Panc1 (cell line): ENCODE measurements around the gene TBC1D22A. TPM values are rescaled to one million over a fixed set of nuclear protein-coding genes. Genes with fewer than 3 reads are reported as not detected.

Experiments
- ATAC-seq: fragments of 200-7000 bp; cut with Tn5 transposase; 2 replicates; pipeline ENCODE4 v1.9.1; 2020; ENCODE audit warnings: mild to moderate bottlenecking, moderate library complexity
- BruUV-seq: library from RNA; stranded (reverse); fragments of 400-500 nt; replicated peaks from 2 replicates; lab custom pipeline; 2021; lab: Mats Ljungman, UMichigan
- CTCF ChIA-PET: fragments of 300-600 bp; sonication (Branson Sonifier 250); formaldehyde crosslinking; loops from one replicate; lab custom pipeline; 2022; ENCODE audit warnings: antibody characterized with exemption; lab: Charles Lee
- POLR2A ChIA-PET: fragments of 300-600 bp; sonication (Branson Sonifier 250); formaldehyde crosslinking; loops from one replicate; lab custom pipeline; 2022; ENCODE audit warnings: antibody characterized with exemption; lab: Charles Lee
- DNase-seq: peaks from one replicate; pipeline ENCODE4 v3.0.0-alpha.2; 2010; ENCODE audit warnings: low read depth, low spot score
- H3K27ac ChIP-seq: 2 replicates; pipeline ENCODE4 v1.5.1; 2011; ENCODE audit warnings: mild to moderate bottlenecking, low read length, inconsistent platforms
- H3K27me3 ChIP-seq: fragments of 200-500 bp; sonication (Bioruptor generic); 2 replicates; pipeline ENCODE4 v1.6.0; 2014; ENCODE audit warnings: low read length, inconsistent platforms; ENCODE audit not compliant: control insufficient read depth, insufficient read depth
- H3K36me3 ChIP-seq: fragments of 200-500 bp; sonication (Bioruptor generic); 2 replicates; pipeline ENCODE4 v1.5.1; 2014; ENCODE audit warnings: inconsistent platforms, mild to moderate bottlenecking, low read length, moderate library complexity; ENCODE audit not compliant: control insufficient read depth, insufficient read depth
- H3K4me1 ChIP-seq: 2 replicates; pipeline ENCODE4 v1.5.1; 2011; ENCODE audit warnings: inconsistent platforms, mild to moderate bottlenecking, low read length, moderate library complexity; ENCODE audit not compliant: control insufficient read depth, insufficient read depth
- H3K4me3 ChIP-seq, 2 experiments: 2 replicates each; pipeline ENCODE4 v1.5.1; 2011 to 2012; ENCODE audit warnings: low read depth in 2 of 2, low read length in 2 of 2, mild to moderate bottlenecking in 2 of 2, inconsistent platforms in 1 of 2, moderate library complexity in 1 of 2
- H3K9me3 ChIP-seq: fragments of 200-500 bp; sonication (Bioruptor generic); 2 replicates; pipeline ENCODE4 v1.5.1; 2014; ENCODE audit warnings: low read depth, mild to moderate bottlenecking, inconsistent platforms, low read length, moderate library complexity; ENCODE audit not compliant: control insufficient read depth, insufficient read depth
- POLR2AphosphoS5 ChIP-seq: IDR thresholded peaks from 2 replicates; pipeline ENCODE4 v1.6.1; 2012; ENCODE audit warnings: mild to moderate bottlenecking, low read depth, low read length, moderate library complexity
- SIN3A ChIP-seq: IDR thresholded peaks from 2 replicates; pipeline ENCODE4 v1.6.1; 2012; ENCODE audit warnings: low read depth, mild to moderate bottlenecking, low read length, moderate library complexity, borderline replicate concordance; ENCODE audit not compliant: insufficient read depth
- TCF7L2 ChIP-seq: IDR thresholded peaks from 2 replicates; pipeline ENCODE4 v1.6.1; 2011; ENCODE audit warnings: mild to moderate bottlenecking, low read depth, low read length, inconsistent platforms
- in situ Hi-C: cut with HindIII; loops from 2 replicates; pipeline ENCODE4 v1.10.0; 2016; ENCODE audit warnings: low sequenced_read_pairs, low pct_unique_long_range_greater_than_20kb
- intact Hi-C: fragments of 100-400 bp; cut with micrococcal nuclease; formaldehyde crosslinking; loops from one replicate; pipeline ENCODE4 v1.10.0; 2022; ENCODE audit not compliant: unreplicated experiment
- total RNA-seq: library from RNA; stranded (reverse); gene quantifications from one replicate; pipeline ENCODE4 v1.2.1, GENCODE V29; 2021; ENCODE audit not compliant: unreplicated experiment
- TF ChIP-seq, protein P1 (sequence below), 2 experiments: IDR thresholded peaks; 2 replicates each; pipeline ENCODE4 v1.6.1; 2011 to 2012; ENCODE audit warnings: low read depth in 2 of 2, control low read depth in 1 of 2, low read length in 1 of 2, mild to moderate bottlenecking in 1 of 2, moderate library complexity in 1 of 2; ENCODE audit not compliant: insufficient read depth in 1 of 2
- TF ChIP-seq, protein P2 (sequence below): fragments of 450-650 bp; IDR thresholded peaks from 2 replicates; pipeline ENCODE4 v1.5.1; 2017; ENCODE audit warnings: mild to moderate bottlenecking

Gene TBC1D22A
- total RNA-seq, 1 experiment from 2014 or later, result 28.7 TPM

DNA sequence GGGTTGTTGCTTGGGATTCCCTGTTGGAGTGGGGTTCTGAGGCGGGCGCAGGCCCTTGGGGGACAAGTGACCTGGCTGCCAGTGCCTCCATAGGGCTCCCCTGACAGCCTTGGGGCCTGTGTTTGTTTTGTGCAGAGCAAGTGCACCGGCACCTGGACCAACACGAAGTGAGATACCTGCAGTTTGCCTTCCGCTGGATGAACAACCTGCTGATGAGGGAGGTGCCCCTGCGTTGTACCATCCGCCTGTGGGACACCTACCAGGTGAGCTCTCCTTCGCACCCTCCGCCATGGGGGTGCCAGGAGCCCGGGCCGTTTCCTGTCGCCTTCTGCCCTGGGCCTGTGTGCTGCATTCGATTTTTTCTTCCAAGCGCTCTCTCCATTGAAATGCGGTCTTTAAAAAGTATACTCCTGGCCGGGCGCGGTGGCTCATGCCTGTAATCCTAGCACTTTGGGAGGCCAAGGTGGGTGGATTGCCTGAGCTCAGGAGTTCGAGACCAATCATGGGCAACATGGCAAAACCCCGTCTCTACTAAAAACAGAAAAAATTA is 274.6 kb downstream of the TBC1D22A start:
- Histone ChIP-seq H3K4me3 (no peak overlapping the region), H3K27me3 (no peaks in the 10 kb centered on the region), H3K36me3 (no peaks in the 10 kb centered on the region), H3K9me3 (no peaks in the 10 kb centered on the region), H3K4me1 (no peaks in the 10 kb centered on the region), H3K27ac (no peak overlapping the region)
- CTCF ChIA-PET, result interaction anchor here (0.5 kb wide), 1 partner anchor 234 kb away, joined by 12 read pairs; no protein-coding TSS in a partner anchor
- in situ Hi-C loops (no loop called here), intact Hi-C loops (no loop called here)
- TF ChIP-seq SIN3A (no peak), POLR2AphosphoS5 (no peak), TCF7L2 (no peak)
- TF ChIP-seq, protein P1, sequence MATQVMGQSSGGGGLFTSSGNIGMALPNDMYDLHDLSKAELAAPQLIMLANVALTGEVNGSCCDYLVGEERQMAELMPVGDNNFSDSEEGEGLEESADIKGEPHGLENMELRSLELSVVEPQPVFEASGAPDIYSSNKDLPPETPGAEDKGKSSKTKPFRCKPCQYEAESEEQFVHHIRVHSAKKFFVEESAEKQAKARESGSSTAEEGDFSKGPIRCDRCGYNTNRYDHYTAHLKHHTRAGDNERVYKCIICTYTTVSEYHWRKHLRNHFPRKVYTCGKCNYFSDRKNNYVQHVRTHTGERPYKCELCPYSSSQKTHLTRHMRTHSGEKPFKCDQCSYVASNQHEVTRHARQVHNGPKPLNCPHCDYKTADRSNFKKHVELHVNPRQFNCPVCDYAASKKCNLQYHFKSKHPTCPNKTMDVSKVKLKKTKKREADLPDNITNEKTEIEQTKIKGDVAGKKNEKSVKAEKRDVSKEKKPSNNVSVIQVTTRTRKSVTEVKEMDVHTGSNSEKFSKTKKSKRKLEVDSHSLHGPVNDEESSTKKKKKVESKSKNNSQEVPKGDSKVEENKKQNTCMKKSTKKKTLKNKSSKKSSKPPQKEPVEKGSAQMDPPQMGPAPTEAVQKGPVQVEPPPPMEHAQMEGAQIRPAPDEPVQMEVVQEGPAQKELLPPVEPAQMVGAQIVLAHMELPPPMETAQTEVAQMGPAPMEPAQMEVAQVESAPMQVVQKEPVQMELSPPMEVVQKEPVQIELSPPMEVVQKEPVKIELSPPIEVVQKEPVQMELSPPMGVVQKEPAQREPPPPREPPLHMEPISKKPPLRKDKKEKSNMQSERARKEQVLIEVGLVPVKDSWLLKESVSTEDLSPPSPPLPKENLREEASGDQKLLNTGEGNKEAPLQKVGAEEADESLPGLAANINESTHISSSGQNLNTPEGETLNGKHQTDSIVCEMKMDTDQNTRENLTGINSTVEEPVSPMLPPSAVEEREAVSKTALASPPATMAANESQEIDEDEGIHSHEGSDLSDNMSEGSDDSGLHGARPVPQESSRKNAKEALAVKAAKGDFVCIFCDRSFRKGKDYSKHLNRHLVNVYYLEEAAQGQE (IDR thresholded peaks at IDR 0.05; ENCODE audit: insufficient read depth in 1 of 2, low read depth in 2 of 2, low read length in 1 of 2), result no peak
- TF ChIP-seq, protein P2, sequence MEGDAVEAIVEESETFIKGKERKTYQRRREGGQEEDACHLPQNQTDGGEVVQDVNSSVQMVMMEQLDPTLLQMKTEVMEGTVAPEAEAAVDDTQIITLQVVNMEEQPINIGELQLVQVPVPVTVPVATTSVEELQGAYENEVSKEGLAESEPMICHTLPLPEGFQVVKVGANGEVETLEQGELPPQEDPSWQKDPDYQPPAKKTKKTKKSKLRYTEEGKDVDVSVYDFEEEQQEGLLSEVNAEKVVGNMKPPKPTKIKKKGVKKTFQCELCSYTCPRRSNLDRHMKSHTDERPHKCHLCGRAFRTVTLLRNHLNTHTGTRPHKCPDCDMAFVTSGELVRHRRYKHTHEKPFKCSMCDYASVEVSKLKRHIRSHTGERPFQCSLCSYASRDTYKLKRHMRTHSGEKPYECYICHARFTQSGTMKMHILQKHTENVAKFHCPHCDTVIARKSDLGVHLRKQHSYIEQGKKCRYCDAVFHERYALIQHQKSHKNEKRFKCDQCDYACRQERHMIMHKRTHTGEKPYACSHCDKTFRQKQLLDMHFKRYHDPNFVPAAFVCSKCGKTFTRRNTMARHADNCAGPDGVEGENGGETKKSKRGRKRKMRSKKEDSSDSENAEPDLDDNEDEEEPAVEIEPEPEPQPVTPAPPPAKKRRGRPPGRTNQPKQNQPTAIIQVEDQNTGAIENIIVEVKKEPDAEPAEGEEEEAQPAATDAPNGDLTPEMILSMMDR, result no peak
- POLR2A ChIA-PET, result no interaction called here
- ATAC-seq, result no peak
- BruUV-seq, result no TSS peak
- DNase-seq, result no peak

DNA sequence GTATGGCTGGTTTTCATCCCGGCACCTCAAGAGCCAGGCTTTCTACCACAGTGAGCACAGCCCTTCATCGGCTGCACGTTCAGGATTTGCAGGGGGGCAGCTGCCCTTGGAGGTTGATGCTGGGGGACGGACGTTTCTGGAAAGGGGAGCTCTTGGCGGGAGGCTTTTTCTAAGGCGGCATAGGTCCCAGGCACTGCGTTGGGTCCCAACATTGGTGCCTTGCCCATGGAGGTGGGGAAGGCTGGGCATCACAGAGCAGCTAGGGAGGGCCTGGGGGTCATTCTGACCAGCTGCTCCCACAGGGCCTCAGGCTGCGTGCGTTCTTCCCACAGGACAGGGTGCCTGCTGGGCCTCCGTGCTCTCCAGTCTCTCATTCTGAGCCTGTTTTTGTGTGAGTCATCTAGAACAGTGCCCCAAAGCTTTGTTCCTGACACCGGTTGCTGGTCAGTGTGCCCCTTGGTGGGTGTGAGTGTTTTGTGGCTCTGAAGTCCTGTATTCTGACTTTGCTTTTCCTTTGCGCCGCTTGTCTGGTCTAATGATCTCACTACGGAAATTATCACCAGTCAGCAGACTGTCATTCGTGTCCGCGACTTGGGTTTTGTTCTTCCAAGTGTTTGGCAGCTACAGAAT is 275.9 kb downstream of the TBC1D22A start:
- CTCF ChIA-PET, result no interaction called here
- POLR2A ChIA-PET, result no interaction called here
- no peaks in the 10 kb centered on the region for H3K4me1 ChIP-seq
- H3K36me3 ChIP-seq, result no peaks in the 10 kb centered on the region
- H3K9me3 ChIP-seq, result no peaks in the 10 kb centered on the region
- no peak overlapping the region for H3K4me3 ChIP-seq
- TF ChIP-seq SIN3A, result no peak
- TF ChIP-seq, protein P1 (IDR thresholded peaks at IDR 0.05; ENCODE audit: insufficient read depth in 1 of 2, low read depth in 2 of 2, low read length in 1 of 2), result no peak
- TF ChIP-seq POLR2AphosphoS5, result no peak
- TF ChIP-seq, protein P2, result no peak
- TF ChIP-seq TCF7L2, result no peak
- BruUV-seq, result no TSS peak
- H3K27me3 ChIP-seq, result no peaks in the 10 kb centered on the region
- ATAC-seq (no peak), DNase-seq (no peak)
- no peak overlapping the region for H3K27ac ChIP-seq
- intact Hi-C loops, result no loop called here
- in situ Hi-C loops, result no loop called here
